ENCODE results near the gene CLBA1. TPM values are rescaled to one million over a fixed set of nuclear protein-coding genes. Genes with fewer than 3 reads are reported as not detected.

The CLBA1 gene
- total and polyA plus RNA-seq, 2 donors (not counting 1 experiment from before 2014, with no cell fraction given) = 11.3 to 11.7 TPM

- no peak for TF ChIP-seq EZH2 (IDR thresholded peaks at IDR 0.05; ENCODE audit: low read length, missing control alignments)
- TF ChIP-seq CTCF (conservative IDR thresholded peaks at IDR 0.05 in 1 of 2, IDR thresholded peaks at IDR 0.05 in 1 of 2; ENCODE audit: low read depth in 1 of 2, low read length in 2 of 2) = no peak
- no peaks in the 10 kb centered on the region for H3K36me3 ChIP-seq (ENCODE audit: control insufficient read depth, insufficient read depth, low read length)
- peaks cover 10% of the 10 kb centered on the region for H3K4me1 ChIP-seq (ENCODE audit: control insufficient read depth, extremely low read depth, insufficient read depth, low read length)
- H3K9me3 ChIP-seq (ENCODE audit: control insufficient read depth, insufficient read depth, low read depth, low read length) = no peaks in the 10 kb centered on the region
- H3K4me2 ChIP-seq (ENCODE audit: extremely low read depth, insufficient read depth, low read length) = no peak overlapping the region
- no peaks in the 10 kb centered on the region for H4K20me1 ChIP-seq (ENCODE audit: control insufficient read depth, extremely low read depth, insufficient read depth, low read length)
- no peak overlapping the region for H3K27ac ChIP-seq (ENCODE audit: insufficient read depth, low read length)
- H3K4me3 ChIP-seq (replicated peaks in 1 of 4; ENCODE audit: control extremely low read depth in 1 of 4, insufficient read depth in 1 of 4, low read depth in 3 of 4, low read length in 4 of 4) = no peak overlapping the region
- no peaks in the 10 kb centered on the region for H3K27me3 ChIP-seq (ENCODE audit: control insufficient read depth, insufficient read depth, low read length)
- no peak overlapping the region for H2AFZ ChIP-seq (ENCODE audit: low read length)
- H3K9ac ChIP-seq (ENCODE audit: insufficient read depth, low read length) = no peak overlapping the region
- DNase-seq (ENCODE audit: low read depth in 2 of 2) = no peak
- H3K79me2 ChIP-seq (ENCODE audit: control insufficient read depth, insufficient read depth, low read length) = peaks cover 1% of the 10 kb centered on the region
Measured at GRCh38 chr14:104964546-104964945, 21.0 kb upstream of the CLBA1 start.

- Histone ChIP-seq H3K79me2 (ENCODE audit: control insufficient read depth, insufficient read depth, low read length) (peaks cover 1% of the 10 kb centered on the region), H3K9me3 (ENCODE audit: control insufficient read depth, insufficient read depth, low read depth, low read length) (no peaks in the 10 kb centered on the region), H3K9ac (ENCODE audit: insufficient read depth, low read length) (no peak overlapping the region), H3K27me3 (ENCODE audit: control insufficient read depth, insufficient read depth, low read length) (no peaks in the 10 kb centered on the region), H3K36me3 (ENCODE audit: control insufficient read depth, insufficient read depth, low read length) (no peaks in the 10 kb centered on the region), H4K20me1 (ENCODE audit: control insufficient read depth, extremely low read depth, insufficient read depth, low read length) (no peaks in the 10 kb centered on the region), H3K4me2 (ENCODE audit: extremely low read depth, insufficient read depth, low read length) (no peak overlapping the region), H3K27ac (ENCODE audit: insufficient read depth, low read length) (no peak overlapping the region), H3K4me1 (ENCODE audit: control insufficient read depth, extremely low read depth, insufficient read depth, low read length) (peaks cover 14% of the 10 kb centered on the region), H3K4me3 (replicated peaks in 1 of 4; ENCODE audit: control extremely low read depth in 1 of 4, insufficient read depth in 1 of 4, low read depth in 3 of 4, low read length in 4 of 4) (no peak overlapping the region), H2AFZ (ENCODE audit: low read length) (no peak overlapping the region)
- no peak for DNase-seq (ENCODE audit: low read depth in 2 of 2)
- TF ChIP-seq CTCF (conservative IDR thresholded peaks at IDR 0.05 in 1 of 2, IDR thresholded peaks at IDR 0.05 in 1 of 2; ENCODE audit: low read depth in 1 of 2, low read length in 2 of 2) (no peak), EZH2 (IDR thresholded peaks at IDR 0.05; ENCODE audit: low read length, missing control alignments) (no peak)
Measured at GRCh38 chr14:104965561-104966231, 19.9 kb upstream of the CLBA1 start.

GRCh38 chr14:104966261-104966865 is 19.2 kb upstream of the CLBA1 start:
- no peak overlapping the region for H3K9ac ChIP-seq (ENCODE audit: insufficient read depth, low read length)
- H3K4me3 ChIP-seq (replicated peaks in 1 of 4; ENCODE audit: control extremely low read depth in 1 of 4, insufficient read depth in 1 of 4, low read depth in 3 of 4, low read length in 4 of 4) = no peak overlapping the region
- TF ChIP-seq EZH2 (IDR thresholded peaks at IDR 0.05; ENCODE audit: low read length, missing control alignments) (no peak), CTCF (conservative IDR thresholded peaks at IDR 0.05 in 1 of 2, IDR thresholded peaks at IDR 0.05 in 1 of 2; ENCODE audit: low read depth in 1 of 2, low read length in 2 of 2) (no peak)
- no peak overlapping the region for H3K27ac ChIP-seq (ENCODE audit: insufficient read depth, low read length)
- no peaks in the 10 kb centered on the region for H3K36me3 ChIP-seq (ENCODE audit: control insufficient read depth, insufficient read depth, low read length)
- peaks cover 1% of the 10 kb centered on the region for H3K79me2 ChIP-seq (ENCODE audit: control insufficient read depth, insufficient read depth, low read length)
- peaks cover 20% of the 10 kb centered on the region for H3K4me1 ChIP-seq (ENCODE audit: control insufficient read depth, extremely low read depth, insufficient read depth, low read length)
- no peaks in the 10 kb centered on the region for H3K27me3 ChIP-seq (ENCODE audit: control insufficient read depth, insufficient read depth, low read length)
- no peak for DNase-seq (ENCODE audit: low read depth in 2 of 2)
- H4K20me1 ChIP-seq (ENCODE audit: control insufficient read depth, extremely low read depth, insufficient read depth, low read length) = no peaks in the 10 kb centered on the region
- H3K4me2 ChIP-seq (ENCODE audit: extremely low read depth, insufficient read depth, low read length) = no peak overlapping the region
- H3K9me3 ChIP-seq (ENCODE audit: control insufficient read depth, insufficient read depth, low read depth, low read length) = no peaks in the 10 kb centered on the region
- no peak overlapping the region for H2AFZ ChIP-seq (ENCODE audit: low read length)

Data from fibroblast of lung (primary cell).